ENCODE measurements around the gene CFAP61. TPM values are rescaled to one million over a fixed set of nuclear protein-coding genes. Genes with fewer than 3 reads are reported as not detected.

Gene CFAP61
- total RNA-seq, 1 experiment from 2014 or later: 0.32 TPM

GRCh38 chr20:20161611-20162010, 109.3 kb downstream of the CFAP61 start:
- no peak for DNase-seq (ENCODE audit: extremely low read depth, low read depth)

- no peak for DNase-seq (ENCODE audit: extremely low read depth, low read depth)
Observed at GRCh38 chr20:20167698-20168097, 115.4 kb downstream of the CFAP61 start.

- DNase-seq (ENCODE audit: extremely low read depth, low read depth): no peak
Observed at GRCh38 chr20:20173254-20173653, 120.9 kb downstream of the CFAP61 start.

- no peak for DNase-seq (ENCODE audit: extremely low read depth, low read depth)
Observed at GRCh38 chr20:20174089-20174835, 121.9 kb downstream of the CFAP61 start.

GRCh38 chr20:20181322-20181721, 129.0 kb downstream of the CFAP61 start:
- no peak for DNase-seq (ENCODE audit: extremely low read depth, low read depth)

GRCh38 chr20:20184149-20184548, 131.8 kb downstream of the CFAP61 start:
- no peak for DNase-seq (ENCODE audit: extremely low read depth, low read depth)

- DNase-seq (ENCODE audit: extremely low read depth, low read depth): no peak
Observed at GRCh38 chr20:20184706-20185105, 132.4 kb downstream of the CFAP61 start.

GRCh38 chr20:20188647-20189046, 136.3 kb downstream of the CFAP61 start:
- DNase-seq (ENCODE audit: extremely low read depth, low read depth): no peak

- no peak for DNase-seq (ENCODE audit: extremely low read depth, low read depth)
Observed at GRCh38 chr20:20192366-20192765, 140.0 kb downstream of the CFAP61 start.

GRCh38 chr20:20195021-20195705, 142.8 kb downstream of the CFAP61 start:
- no peak for DNase-seq (ENCODE audit: extremely low read depth, low read depth)

GRCh38 chr20:20196610-20197009, 144.3 kb downstream of the CFAP61 start:
- DNase-seq (ENCODE audit: extremely low read depth, low read depth): no peak

GRCh38 chr20:20198011-20198410, 145.7 kb downstream of the CFAP61 start:
- DNase-seq (ENCODE audit: extremely low read depth, low read depth): no peak

GRCh38 chr20:20199361-20200160, 147.2 kb downstream of the CFAP61 start:
- DNase-seq (ENCODE audit: extremely low read depth, low read depth): no peak

- no peak for DNase-seq (ENCODE audit: extremely low read depth, low read depth)
Observed at GRCh38 chr20:20201124-20201523, 148.8 kb downstream of the CFAP61 start.

GRCh38 chr20:20201639-20202038, 149.3 kb downstream of the CFAP61 start:
- DNase-seq (ENCODE audit: extremely low read depth, low read depth): no peak

- no peak for DNase-seq (ENCODE audit: extremely low read depth, low read depth)
Observed at GRCh38 chr20:20202768-20203167, 150.4 kb downstream of the CFAP61 start.

- DNase-seq (ENCODE audit: extremely low read depth, low read depth): no peak
Observed at GRCh38 chr20:20203784-20204183, 151.5 kb downstream of the CFAP61 start.

GRCh38 chr20:20204256-20204655, 151.9 kb downstream of the CFAP61 start:
- DNase-seq (ENCODE audit: extremely low read depth, low read depth): no peak

GRCh38 chr20:20205141-20205861, 153.0 kb downstream of the CFAP61 start:
- no peak for DNase-seq (ENCODE audit: extremely low read depth, low read depth)

- no peak for DNase-seq (ENCODE audit: extremely low read depth, low read depth)
Observed at GRCh38 chr20:20205862-20206236, 153.5 kb downstream of the CFAP61 start.

- no peak for DNase-seq (ENCODE audit: extremely low read depth, low read depth)
Observed at GRCh38 chr20:20206788-20207187, 154.5 kb downstream of the CFAP61 start.

Data from NCI-H460 (cell line).